Stimulated activated CD4-positive, alpha-beta T cell treated with anti-CD3 and anti-CD28 coated beads, Interleukin-4, amount 100 ng/mL, for 4 hours (primary cell): Measurements from ENCODE around the gene TENT4B.
"Not testable (repeated sequence)": the region's sequence is repeated elsewhere in the genome, so short reads cannot be mapped to it uniquely, and the experiment has no call there.

ENCODE experiments used
- DNase-seq, 2 experiments: peaks; one replicate each; pipeline ENCODE4 v3.0.0-alpha.2; 2020

TENT4B gene

DNA sequence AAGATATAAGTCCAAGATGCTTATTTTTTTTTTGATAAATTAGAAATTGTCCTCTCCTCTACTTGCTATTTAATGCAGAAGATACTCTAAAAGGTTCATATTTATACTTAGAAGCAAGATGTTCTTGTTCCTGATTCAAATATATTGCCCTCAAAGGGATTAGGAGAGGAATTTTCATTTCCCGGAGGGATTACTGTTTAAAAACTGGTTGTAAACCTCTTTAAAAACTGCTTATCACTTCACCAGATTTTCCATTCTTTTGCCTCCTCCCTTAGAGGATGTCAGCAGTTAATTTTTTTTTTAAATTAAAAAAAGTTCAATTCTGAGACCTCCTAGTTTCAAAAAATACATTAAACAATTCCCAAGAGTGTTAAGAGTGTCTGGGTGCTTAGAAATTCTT lies 2.8 kb downstream of the TENT4B start:
- no peak for DNase-seq

DNA sequence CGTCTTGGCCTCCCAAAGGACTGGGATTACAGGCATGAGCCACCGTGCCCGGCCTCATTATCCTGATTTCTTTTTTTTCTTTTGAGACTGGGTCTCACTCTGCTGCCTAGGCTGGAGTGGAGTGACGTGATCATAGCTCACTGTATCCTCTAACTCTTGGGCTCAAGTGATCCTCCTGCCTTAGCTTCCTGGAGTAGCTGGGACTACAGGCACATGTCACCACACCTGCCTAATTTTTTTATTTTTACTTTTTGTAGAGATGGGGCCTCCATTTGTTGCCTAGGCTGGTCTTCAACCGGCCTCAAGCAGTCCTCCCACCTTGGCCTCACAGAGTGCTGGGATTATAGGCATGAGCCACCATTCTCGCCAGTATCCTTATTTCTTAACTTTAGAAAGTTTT lies 3.5 kb downstream of the TENT4B start:
- DNase-seq: no peak

DNA sequence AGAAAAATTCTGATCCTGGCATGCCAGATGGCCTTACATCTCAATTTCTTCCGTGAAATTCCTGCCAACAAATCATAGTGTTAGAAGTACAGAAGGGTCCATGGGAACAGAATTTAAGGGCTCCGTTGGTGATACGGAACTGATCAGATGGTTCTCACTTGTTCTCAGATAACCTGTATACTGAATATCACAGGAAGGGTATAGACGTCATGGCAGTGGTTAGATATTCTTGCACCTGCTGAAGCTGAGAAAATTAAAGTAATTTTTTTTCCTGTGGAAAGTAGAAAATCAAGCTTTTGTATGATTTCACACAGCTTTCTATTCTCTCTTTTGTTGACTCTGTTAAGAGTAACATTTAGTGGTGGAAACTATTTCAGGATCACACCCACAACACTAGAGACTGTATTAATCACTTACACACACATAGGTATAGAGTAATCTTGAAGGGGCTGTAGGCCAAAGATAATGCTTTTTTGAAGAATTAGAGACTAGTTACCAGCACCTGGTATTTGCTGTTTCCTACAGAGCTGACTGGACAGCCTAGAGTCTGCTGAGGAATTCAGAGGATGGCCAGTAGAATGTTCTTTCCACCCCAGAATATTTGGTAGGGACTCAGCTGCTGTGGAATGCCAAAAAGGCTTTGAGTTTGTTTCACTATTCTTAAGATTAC lies 7.5 kb downstream of the TENT4B start:
- DNase-seq: no peak

DNA sequence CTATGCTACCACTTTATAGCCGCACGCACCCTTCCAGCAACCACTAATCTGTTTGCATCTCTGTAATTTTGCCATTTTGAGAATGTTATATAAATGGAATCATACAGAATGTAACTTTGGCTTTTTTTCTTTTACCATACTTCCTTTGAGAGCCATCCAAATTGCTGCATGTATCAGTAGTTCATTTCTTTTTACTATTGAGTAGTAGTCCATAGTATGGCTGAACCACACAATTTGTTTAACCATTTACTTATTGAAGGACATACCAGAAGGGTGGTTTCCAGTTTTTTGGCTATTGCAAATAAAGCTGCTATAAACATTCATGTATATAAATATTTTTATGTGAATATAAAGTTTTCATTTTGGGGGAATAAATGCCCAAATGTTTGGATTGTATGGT lies 8.8 kb downstream of the TENT4B start:
- DNase-seq: no peak

DNA sequence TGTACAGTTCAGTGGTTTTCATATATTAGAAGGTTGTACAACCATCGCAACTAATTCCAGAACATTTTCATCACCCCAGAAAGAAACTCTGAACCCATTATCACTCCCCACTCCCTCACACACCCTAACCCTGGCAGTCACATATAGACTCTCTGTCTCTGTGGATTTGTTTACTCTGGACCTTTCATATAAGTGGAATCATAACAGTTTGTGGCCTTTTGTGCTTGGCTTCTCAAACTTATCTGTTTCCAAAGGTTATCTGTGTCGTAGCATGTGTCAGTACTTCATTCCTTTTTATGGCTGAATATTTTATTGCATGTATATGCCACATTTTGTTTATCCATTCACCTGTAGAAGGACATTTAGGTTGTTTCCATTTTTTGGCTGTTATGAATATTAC lies 12.4 kb downstream of the TENT4B start:
- no peak for DNase-seq

DNA sequence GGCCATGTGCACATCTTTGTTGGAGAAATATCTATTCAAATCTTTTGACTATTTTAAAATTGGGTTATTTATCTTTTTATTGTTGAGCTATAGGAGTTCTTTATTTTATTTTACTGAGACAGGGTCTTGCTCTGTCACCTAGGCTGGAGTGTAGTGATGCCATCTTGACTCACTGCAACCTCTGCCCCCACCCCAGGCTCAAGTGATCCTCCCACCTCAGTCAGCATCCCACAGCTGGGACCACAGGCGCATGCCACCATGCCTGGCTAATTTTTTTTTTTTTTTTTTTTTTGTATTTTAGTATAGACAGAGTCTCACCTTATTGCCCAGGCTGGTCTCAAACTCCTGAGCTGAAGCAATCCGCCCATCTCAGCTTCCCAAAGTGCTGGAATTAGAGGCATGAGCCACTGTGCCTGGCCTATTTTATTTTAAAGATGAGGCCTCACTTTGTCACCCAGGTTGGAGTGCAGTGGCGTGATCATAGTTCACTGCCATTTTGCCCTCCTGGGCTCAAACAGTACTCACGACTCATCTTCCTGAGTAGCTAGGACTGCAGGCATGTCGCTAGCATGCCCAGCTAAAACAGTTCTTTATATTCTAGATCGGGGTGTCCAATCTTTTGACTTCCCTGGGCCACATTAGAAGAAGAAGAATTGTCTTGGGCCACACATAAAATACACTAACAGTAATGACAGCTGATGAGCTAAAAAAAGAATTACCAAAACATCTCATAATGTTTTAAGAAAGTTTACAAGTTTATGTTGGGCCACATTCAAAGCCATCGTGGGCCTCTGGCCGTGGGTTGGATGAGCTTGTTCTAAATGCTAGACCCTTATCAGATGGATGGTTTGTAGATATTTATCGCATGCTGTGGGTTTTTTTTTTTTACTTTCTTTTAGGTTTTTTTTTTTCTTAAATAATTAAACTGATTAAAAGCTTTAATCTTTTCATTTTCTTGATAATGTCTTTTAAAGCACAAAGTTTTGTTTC lies 13.7 kb downstream of the TENT4B start:
- peak in 1 of 2 experiments; percentile 55 for DNase-seq

DNA sequence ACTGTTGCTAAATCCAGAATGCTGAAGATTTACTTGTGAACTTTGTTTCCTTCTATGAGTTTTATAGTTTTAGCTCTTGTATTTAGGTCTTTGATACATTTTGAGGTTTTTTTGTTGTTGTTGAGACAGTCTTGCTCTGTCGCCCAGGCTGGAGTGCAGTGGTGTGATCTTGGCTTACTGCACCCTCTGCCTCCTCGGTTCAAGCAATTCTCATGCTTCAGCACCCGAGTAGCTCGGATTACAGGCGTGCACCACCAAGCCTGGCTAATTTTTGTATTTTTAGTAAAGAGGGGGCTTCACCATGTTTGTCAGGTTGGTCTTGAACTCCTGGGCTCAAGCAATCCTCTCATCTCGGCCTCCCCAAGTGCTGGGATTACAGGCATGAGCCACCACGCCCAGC lies 14.4 kb downstream of the TENT4B start:
- no peak for DNase-seq

DNA sequence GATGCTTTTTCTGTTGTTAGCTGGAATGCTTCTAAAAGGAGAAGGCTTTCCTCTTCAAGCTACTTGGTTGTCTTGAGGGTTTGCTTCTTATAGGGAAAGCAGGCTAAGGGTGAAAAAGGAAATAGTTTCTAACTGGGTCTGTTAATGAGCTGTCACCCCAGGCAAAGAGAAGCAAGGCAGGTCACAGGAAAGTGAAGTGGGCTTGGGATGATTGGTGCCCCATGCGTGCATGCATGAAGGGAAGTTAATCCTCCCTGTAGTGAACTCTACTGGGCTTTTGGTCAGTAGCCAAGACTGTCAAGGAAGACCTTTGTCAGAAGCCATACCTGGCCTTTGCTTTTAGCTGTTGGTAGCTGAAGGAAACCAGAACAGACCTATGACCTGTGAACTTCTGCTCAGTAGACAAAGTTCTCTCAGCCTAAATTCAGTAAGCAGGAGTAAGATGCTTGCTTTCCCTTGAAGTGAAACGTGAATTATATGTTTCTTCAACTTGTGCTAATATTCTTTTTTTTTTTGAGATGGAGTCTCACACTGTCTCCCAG lies 16.5 kb downstream of the TENT4B start:
- DNase-seq: no peak

DNA sequence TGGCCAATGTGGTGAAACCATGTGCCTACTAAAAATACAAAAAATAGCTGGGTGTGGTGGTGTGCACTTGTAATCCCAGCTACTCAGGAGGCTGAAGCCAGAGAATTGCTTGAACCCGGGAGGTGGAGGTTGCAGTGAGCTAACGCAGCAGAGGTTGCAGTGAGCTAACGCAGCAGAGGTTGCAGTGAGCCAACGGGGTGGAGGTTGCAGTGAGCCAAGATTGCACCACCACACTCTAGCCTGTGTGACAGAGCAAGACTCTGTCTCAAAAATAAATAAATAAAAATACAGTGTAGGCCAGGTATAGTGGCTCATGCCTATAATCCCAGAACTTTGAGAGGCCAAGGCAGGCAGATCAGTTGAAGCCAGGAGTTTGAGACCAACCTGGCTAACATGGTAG lies 18.7 kb downstream of the TENT4B start:
- DNase-seq: not testable (repeated sequence)

DNA sequence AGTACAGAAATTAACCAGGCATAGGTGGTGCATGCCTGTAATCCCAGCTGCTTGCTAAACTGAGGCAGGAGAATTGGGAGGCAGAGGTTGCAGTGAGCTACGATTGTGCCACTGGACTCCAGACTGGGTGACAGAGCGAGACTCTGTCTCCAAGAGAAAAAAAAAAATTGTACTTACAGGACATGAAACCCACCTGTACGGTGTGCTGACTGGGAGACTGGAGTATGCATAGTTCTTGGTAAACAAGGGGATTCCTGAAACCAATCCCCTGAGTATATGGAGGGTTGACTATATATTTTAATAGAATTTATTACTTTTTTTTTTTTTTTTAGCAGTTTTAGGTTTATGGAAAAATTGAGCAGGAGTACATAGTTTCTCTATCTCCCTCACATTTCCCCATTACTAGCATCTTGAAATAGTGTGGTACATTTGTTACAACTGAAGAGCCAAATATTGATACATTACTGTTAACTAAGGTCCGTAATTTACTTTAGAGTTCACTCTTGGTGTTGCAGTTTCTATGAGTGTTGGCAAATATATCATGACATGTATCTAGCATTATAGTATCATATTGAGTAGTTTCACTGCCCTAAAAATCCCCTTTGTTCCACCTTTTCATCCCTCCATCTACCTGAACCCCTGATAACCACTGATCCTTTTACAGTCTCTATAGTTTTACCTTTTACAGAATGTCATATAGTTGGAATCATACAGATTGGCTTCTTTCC lies 19.3 kb downstream of the TENT4B start:
- DNase-seq: no peak

DNA sequence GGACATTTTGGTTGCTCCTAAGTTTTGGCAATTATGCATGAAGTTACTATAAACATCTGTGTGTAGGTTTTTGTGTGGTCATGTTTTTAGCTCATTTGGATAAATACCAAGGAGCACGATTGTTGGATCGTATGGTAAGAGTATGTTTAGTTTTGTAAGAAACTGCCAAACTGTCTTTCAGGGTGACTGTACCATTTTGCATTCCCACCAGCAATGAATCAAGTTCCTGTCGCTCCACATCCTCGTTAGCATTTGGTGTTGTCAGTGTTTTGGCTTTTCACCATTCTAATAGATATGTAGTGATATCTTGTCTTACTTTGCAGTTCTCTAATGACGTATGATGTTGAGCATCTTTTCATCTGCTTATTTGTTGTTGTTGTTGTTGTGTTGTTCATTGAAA lies 20.2 kb downstream of the TENT4B start:
- DNase-seq: no peak

DNA sequence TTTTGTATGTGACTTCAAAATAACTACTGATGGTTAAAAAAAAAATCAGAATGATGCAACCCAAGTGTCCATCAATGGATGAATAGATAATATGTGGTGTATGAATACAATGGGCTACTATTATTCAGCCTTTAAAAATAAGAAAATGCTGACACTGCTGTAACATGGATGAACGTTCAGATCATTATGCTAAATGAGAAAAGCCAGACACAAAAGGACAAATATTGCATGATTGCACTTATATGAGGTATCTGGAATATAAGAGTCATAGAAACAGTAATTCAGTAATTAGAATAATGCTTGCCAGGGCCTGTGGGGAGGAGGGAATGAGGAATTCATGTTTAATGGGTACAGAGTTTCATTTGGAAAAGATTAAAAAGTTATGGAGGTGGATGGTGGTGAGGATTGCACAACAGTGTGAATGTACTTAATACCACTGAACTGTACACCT lies 25.4 kb downstream of the TENT4B start:
- DNase-seq: no peak

DNA sequence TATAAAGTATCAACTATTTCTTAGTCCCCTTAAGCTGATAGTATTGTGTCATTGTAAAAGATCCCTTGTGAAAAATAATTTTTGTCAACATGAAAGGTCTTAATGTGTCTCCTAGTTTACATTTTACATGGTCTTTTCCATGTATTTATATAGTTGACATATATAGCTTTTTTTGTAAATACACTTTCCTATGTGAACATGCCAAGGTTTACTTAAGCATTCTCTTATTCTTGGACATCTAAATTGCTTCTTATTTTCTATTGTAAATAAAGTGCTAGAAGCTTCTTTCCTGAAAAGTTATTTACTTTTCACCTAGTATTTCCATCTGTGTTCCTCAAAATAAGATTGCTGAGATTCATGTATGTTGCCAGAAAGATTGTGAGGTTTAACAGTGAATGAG lies 29.3 kb downstream of the TENT4B start:
- no peak for DNase-seq

DNA sequence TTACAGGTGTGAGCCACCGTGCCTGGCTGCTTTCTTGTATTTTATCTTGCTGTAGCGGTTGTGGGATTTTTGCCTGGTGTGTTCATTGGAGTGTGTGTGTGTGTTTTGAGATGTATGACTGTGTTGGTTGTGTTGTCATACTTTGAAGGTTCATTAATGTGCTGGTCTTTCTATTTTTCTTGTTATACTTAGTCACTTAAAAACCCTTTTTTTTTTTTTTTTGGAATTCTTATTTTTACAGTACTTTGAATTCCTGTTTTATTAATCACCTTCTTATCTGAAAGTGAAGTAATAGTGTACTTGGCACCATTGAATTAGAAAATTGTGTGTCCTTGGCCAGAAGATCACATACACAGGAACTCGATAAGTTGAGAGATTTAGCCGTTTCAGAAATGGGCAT lies 30.2 kb downstream of the TENT4B start:
- no peak for DNase-seq

DNA sequence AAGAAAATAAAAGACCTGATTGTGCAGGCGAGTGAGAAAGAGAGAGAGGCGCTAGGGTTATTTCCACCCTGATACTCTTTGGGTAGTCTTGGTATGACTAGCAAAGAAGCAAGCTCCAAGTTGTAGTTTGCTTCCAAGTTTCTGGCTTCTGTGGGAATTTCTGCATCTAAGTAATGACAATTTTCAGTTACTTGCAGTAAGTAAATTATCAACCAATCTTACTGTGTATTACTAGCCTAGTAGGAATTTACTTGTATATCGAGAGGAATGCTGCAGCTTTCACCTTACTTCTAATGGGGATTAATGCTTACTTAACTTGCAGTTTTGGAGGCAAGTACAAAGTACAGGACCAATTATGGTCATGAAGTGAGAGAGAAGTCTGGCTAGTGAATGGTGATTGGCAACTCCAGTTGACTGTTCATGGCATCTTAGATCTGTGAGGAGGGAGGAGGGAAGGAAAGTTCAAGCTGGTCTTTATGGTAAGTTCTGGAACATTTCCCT lies 31.9 kb downstream of the TENT4B start:
- DNase-seq: no peak

DNA sequence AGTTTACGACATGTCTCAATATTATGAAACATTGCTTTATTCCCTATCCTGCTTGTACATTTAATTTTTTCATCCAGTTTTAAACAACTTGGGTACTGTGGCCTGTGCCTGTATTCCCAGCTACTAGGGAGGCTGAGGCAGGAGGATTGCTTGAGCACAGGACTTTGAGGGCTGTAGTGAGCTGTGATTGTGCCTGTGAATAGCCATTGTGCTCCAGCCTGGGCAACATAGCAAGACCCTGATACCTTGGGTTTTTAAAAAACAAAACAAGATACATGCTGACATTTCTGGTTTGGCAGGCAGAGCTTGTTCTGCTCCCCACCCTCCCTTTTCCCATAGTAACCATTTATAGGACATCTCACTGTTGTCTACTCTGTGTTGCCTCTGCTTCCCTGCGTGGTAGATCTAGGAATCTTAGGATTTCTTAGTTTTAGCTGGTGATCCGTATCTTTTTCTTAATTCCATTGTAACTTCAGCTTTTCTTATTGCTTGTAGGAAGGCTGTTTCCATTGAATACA lies 35.6 kb downstream of the TENT4B start:
- DNase-seq: no peak

DNA sequence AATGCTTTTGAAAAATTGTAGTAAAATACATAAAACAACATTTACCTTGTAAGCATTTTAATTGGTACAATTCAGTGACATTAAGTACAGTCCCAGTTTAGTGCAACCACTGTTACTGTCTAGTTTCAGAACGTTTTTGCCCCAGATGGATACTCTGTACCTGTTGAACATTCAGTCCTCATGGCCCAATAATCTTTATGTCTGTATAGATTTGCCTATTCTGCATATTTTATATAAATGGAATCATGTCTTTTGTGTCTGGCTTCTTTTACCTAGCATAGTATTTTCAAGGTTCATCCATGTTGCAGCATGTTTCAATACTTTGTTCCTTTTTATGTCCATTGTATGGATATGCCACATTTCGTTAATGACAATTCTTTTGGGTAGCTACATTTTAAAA lies 37.2 kb downstream of the TENT4B start:
- no peak for DNase-seq

DNA sequence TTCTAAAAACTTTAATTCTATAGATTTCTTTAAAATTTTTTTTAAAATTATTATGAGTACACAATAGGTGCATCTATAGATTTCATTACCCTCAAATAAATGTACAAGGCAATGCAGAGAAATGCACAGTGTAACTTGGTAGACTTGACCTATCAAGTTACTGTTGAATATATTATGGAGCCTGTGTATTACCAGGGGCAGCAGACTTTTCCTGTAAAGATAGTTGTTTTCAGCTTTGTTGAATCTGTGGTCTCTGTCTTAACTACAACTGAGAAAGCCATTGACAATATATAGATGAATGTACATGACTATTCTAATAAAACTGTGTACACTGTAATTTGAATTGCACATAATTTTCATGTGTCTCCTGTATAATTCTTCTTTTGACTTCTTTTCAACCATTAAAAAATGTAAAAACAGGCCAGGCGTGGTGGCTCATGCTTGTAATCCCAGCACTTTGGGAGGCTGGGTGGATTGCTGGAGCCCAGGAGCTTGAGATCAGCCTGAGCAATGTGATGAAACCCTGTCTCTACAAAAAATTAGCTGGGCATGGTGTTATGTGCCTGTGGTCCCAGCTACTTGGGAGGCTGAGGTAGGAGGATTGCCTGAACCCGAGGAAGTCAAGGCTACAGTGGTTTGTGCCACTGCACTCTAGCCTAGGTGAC lies 39.4 kb downstream of the TENT4B start:
- DNase-seq: no peak

DNA sequence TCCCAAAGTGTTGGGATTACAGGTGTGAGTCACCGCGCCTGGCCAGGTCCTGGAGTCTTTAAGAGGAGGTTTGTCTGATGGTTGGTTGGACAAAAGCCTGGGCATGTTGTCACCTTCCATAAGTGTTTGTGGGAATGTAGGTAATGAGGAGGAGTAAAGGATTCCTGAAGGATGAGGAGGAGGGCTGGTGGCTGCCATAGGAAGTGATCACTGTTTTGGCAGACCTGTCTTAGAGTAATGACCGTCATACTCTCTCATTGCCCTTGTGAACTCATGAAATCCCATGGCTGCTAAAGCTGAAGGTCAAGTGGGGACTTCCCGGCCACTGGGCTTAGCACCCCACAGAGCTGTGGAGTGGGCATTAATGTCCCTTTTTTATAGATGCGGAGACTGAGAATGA lies 40.5 kb downstream of the TENT4B start:
- DNase-seq: no peak

DNA sequence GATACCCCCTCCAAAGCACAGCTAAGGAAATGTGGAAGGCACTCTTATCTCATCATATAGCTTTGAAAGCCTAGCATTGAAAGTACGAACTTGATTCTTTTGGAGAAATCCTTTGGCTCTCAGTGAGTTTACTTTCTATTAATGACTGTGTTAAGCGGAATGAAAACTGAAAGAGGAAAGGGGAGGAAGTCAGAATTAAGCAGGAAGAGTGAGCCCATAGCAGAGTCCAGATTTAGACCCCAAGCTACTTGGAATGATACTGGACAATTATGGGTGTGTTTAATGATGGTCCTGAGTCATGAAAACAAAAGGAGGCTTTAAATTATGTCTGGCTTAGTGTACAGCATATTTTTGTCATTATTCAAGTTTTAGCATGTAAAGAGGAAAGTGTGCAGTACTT lies 42.2 kb downstream of the TENT4B start:
- DNase-seq: no peak

DNA sequence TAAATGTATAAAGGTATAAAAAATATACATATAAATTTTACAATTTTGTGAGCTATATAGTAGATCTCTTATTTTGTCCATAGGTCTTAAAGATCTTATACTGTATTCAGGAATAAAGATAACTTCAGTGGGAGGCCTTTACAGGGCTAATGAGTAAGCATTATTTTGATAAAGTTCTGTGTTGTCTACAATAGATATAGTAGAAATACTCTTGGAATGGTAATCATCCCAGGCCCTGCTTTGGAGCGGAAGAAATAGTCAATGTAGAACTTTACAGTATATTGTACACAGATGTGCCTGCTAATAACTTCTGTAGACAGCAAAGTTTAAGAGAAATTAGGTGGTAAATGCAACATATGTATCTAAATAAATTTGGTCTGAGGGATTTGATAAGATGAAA lies 42.6 kb downstream of the TENT4B start:
- DNase-seq: no peak

DNA sequence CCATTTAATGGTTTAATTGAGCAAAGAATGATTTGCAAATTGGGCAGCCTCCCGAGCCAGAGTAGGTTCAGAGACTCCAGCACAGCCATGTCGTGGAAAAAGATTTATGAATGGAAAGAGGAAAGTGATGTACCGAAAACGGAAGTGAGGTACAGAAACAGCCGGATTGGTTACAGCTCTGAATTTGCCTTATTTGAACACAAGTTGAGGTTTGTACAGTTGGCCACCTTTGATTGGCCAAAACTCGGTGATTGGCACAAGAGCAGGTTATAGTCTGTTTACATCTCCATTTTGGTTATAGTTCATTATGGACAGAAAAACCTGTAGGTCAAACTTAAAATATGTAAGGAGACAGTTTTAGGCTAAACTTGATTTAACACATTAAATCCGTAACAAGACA lies 44.5 kb downstream of the TENT4B start:
- no peak for DNase-seq
